GM19043 (cell line): ENCODE results near the gene FRAS1.
A peak's percentile ranks its signal among the peaks of the same experiment; 100 is the strongest.
"Not testable (repeated sequence)": the region's sequence is repeated elsewhere in the genome, so short reads cannot be mapped to it uniquely, and the experiment has no call there.

Source experiments
- ATAC-seq: cut with Tn5 transposase; IDR thresholded peaks from one replicate; pipeline ENCODE4 v1.9.1; 2021; ENCODE audit warnings: low read depth; ENCODE audit not compliant: unreplicated experiment

FRAS1 gene, protein sequence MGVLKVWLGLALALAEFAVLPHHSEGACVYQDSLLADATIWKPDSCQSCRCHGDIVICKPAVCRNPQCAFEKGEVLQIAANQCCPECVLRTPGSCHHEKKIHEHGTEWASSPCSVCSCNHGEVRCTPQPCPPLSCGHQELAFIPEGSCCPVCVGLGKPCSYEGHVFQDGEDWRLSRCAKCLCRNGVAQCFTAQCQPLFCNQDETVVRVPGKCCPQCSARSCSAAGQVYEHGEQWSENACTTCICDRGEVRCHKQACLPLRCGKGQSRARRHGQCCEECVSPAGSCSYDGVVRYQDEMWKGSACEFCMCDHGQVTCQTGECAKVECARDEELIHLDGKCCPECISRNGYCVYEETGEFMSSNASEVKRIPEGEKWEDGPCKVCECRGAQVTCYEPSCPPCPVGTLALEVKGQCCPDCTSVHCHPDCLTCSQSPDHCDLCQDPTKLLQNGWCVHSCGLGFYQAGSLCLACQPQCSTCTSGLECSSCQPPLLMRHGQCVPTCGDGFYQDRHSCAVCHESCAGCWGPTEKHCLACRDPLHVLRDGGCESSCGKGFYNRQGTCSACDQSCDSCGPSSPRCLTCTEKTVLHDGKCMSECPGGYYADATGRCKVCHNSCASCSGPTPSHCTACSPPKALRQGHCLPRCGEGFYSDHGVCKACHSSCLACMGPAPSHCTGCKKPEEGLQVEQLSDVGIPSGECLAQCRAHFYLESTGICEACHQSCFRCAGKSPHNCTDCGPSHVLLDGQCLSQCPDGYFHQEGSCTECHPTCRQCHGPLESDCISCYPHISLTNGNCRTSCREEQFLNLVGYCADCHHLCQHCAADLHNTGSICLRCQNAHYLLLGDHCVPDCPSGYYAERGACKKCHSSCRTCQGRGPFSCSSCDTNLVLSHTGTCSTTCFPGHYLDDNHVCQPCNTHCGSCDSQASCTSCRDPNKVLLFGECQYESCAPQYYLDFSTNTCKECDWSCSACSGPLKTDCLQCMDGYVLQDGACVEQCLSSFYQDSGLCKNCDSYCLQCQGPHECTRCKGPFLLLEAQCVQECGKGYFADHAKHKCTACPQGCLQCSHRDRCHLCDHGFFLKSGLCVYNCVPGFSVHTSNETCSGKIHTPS (N-terminal part only)

GRCh38 chr4:78057135-78057599 is at the start of gene FRAS1:
FRAS1 (plus strand) TSS chr4:78057323; CDS start chr4:78058010, 687 bp downstream.
- peak; percentile 15 for ATAC-seq

GRCh38 chr4:78011003-78011402 is 46.1 kb upstream of the FRAS1 start:
- not testable (repeated sequence) for ATAC-seq

GRCh38 chr4:78014889-78015886 is 41.9 kb upstream of the FRAS1 start:
- ATAC-seq = no peak

GRCh38 chr4:78018271-78019049 is 38.7 kb upstream of the FRAS1 start:
- no peak for ATAC-seq

- ATAC-seq = no peak
Measured at GRCh38 chr4:78019414-78019813, 37.7 kb upstream of the FRAS1 start.

GRCh38 chr4:78020677-78021076 is 36.4 kb upstream of the FRAS1 start:
- ATAC-seq = no peak

DNA sequence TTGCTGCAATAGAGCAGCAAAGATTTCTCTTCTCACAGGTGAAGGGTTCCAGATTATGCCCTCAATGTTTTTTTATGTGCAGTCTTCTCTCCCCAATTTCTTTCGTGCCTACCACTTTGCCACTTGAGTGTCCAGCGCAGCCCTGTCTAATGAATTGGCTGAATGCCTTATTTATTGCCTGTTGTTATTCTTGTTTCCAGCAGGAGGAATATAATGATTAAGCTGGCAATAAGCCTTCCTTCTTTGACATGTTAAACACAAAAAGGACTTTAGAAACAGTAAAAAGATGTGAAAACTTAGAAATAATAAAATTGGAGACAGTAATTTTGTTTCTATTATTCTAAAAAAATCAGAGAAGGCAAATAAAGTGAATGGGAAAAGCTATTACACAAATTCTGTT is 34.6 kb upstream of the FRAS1 start:
- ATAC-seq = no peak

- ATAC-seq = no peak
Measured at GRCh38 chr4:78024085-78024484, 33.0 kb upstream of the FRAS1 start.

GRCh38 chr4:78024576-78025091 is 32.5 kb upstream of the FRAS1 start:
- no peak for ATAC-seq

- no peak for ATAC-seq
Measured at GRCh38 chr4:78031417-78031950, 25.6 kb upstream of the FRAS1 start.

GRCh38 chr4:78032446-78032845 is 24.7 kb upstream of the FRAS1 start:
- ATAC-seq = no peak

GRCh38 chr4:78032929-78033328 is 24.2 kb upstream of the FRAS1 start:
- no peak for ATAC-seq

DNA sequence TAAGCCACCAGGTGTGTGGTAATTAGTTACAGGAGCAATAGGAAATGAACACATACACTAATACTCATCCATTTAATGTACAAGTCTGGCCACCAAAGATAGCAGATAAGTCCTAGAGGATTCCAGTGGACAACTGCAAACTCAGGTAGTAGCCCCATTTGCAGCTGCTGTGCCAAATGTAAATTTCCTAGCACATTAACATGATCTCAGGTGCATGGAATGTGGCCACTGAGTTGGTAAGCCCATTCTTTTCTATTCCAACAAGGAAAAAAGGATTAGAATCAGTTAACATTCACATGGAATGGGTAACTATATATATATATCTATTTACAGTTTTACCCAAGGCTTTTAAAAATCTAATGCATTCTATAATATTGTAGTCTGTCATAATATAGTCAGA is 23.3 kb upstream of the FRAS1 start:
- no peak for ATAC-seq

DNA sequence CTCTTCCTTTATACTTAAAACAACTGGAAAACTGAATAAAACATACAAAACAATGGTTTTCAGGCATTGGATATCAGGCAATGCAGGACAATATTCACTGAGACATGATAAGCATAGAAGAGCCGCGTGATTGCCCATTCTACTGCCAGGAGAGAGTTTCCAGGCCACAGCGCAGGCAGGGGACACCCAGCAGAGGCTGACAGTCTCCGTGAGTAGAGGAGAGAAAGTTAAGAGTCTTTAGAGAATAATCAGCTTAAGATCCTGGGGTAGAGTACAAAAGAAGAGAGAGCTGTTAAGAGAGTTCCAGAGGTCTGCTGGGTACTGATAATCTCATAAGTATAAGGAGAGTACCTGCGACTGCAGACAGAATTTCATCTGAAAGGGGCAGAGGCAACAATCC is 18.4 kb upstream of the FRAS1 start:
- ATAC-seq = no peak

GRCh38 chr4:78039678-78040077 is 17.4 kb upstream of the FRAS1 start:
- ATAC-seq = no peak

DNA sequence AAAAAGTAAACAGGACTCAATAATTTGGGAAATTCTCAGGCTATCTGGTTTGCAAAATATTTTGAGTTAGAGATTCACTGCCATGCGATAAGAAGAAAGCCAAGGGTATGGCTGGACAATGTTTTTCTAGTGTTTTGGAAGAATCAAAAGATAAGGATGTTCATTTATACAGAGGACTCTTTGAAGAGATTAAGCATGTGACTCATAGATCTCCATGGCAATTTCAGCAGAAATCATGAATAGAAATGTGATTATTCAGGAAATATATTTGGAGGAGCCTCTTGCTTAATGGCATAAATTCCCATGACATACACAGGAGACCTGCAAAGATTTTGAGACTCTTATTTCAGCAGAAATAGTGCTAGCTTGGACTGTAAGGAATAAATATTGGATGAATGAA is 16.7 kb upstream of the FRAS1 start:
- ATAC-seq = no peak

GRCh38 chr4:78047366-78047765 is 9.8 kb upstream of the FRAS1 start:
- ATAC-seq = no peak

- ATAC-seq = peak; percentile 78
Measured at GRCh38 chr4:78056265-78057129, 626 bp upstream of the FRAS1 start.
